GM12892 (cell line): ENCODE measurements around the gene ACTN1.

Experiments used
- DNase-seq: peaks from one replicate; pipeline ENCODE4 v3.0.0; 2011; ENCODE audit not compliant: insufficient read length
- FAIRE-seq: peaks from 2 replicates; lab custom pipeline; 2011; peaks lifted over from hg19 to GRCh38; lab: Jason Lieb, UNC
- POLR2A ChIP-seq: IDR thresholded peaks from 2 replicates; pipeline ENCODE4 v1.6.1; 2011; ENCODE audit warnings: low read depth, low read length, control low read depth
- POLR2AphosphoS5 ChIP-seq: IDR thresholded peaks from 2 replicates; pipeline ENCODE4 v1.6.1; 2011; ENCODE audit warnings: low read depth, low read length, control low read depth
- TAF1 ChIP-seq: IDR thresholded peaks from 2 replicates; pipeline ENCODE4 v1.6.1; 2011; ENCODE audit warnings: low read depth, mild to moderate bottlenecking, control low read depth, low read length, borderline replicate concordance

ACTN1 gene

DNA sequence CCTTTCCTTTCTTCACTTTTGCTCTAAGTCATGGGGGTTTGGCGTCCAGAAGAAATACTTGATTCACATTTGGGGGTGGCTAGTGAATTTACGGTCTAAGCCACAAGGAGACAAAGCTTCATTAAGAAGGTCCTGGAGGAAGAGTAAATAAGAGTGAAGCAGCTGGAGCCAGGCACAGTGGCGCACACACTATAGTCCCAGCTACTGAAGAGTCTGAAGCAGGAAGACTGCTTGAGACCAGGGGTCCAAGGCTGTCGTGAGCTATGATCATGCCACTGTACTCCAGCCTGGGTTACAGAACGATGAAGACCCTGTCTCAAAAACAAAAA lies 23.3 kb downstream of the ACTN1 start:
- TF ChIP-seq POLR2A (no peak), TAF1 (no peak), POLR2AphosphoS5 (no peak)
- FAIRE-seq: no peak
- DNase-seq: no peak

DNA sequence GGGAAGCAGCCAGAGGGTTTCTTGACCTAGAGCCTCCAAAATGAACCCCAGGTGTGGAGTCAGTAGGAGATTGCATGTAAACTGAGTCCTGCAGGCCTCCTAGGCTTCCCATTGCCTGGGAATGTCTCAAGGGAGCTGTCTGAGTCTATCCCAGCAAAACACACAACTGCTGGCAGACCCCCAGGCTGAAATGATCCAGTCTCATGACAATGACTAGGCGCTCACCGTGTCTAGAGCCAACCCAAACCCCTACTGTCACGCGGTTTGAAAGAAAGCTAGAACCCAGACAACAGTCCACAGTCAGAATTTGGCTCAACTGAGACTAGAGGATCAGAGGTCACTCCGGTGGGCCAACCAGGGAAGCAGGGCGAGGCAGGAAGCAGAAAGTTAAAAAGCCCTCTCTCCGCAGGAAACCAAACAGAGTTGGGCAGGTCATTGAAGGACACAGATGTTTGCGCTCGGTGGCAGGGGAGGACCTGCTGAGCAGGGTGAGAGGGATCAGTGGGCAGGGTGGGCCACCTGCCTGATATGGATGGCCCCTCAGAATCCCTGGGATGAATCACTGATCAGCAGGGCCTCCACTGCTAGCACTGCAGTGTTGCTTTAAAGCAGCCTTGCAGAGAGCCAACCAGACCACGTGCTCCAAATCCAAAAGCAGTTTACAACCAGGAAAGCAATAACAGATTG lies 23.8 kb downstream of the ACTN1 start:
- TF ChIP-seq TAF1 (no peak), POLR2AphosphoS5 (no peak), POLR2A (no peak)
- no peak for FAIRE-seq
- no peak for DNase-seq

DNA sequence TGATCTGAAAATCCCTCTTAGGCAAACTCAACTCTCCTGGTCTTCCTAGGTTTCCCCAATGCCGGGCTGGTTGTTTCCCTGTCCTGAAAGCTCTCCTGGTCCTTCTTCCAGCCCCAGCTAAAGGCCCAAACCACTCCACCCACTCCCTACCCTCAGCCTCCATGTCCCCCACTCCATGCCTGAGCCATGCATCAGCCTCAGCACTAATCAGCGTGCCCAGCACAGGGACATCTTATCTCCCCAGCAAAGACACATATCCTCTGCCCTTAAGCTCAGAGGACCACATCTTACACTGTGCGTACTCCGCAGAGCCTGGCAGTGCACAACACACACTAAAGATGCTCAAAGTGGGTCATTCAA lies 25.9 kb downstream of the ACTN1 start:
- TF ChIP-seq POLR2A: no peak
- TF ChIP-seq TAF1: no peak
- no peak for TF ChIP-seq POLR2AphosphoS5
- FAIRE-seq (no peak), DNase-seq (no peak)

DNA sequence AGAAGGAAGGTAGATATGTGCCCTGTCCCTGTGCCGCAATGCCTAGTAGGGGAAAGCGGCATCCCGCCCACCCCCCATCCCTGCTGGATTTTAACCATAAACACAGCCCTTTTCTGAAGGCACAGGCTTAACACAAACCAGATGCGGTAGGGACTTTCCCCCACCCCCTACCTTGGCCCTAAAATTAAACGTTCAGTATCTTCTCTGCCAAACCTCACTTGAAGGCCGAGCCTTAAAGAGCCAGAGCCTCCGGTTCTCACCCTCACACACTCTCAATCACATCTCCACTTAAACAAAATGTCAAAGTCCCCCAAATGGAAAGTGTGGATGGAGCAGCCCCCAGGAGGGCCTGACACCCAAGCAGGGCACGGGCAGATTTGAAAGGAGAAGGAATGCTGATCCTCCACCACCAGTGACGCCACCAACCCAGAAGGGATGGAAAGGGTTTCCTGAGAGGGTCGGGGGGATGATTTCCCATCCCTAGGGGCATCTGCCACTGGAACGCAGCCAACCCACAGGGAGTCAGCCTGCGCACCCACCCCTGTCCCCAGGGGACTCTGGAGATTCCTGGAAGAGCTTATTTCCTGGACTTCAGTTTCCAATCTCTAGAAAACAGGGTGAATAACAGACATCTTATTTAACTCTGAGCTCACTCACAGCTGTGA lies 26.4 kb downstream of the ACTN1 start:
- TF ChIP-seq POLR2A (no peak), TAF1 (no peak), POLR2AphosphoS5 (no peak)
- DNase-seq (no peak), FAIRE-seq (no peak)

DNA sequence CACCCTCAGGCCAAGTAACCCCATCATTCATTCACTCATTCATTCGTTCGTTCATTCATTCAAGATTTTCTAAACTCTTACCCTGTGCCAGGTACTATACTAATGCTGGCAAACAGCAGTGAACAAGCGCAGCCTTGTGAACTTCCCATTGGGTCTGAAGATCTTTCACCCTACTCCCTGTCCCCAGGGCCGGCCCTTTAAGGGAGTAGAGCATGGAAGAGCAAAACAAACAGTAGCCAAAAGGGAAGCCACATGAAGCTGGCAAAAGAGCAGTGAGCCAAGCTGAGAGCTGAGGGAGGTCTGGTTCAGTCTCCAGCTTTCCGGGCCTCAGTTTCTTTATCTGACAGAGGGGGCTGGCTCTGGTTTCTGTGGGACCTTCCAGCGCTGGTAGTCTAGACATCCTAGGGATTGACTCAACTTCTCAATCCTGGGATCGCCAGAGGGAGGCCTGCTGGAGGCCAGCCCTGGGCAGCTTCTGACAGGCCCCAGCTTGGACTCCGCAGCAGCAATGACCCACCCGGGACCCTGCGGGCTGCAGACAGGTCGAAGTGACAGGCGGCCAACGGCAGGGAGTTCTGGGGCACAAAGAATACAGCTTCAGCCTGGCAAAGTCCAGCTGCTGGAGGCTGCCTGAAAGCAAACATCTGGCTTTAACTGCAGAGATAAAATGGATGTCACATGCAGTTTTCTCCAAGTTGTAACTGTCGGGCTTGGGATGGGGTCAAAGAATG lies 27.1 kb downstream of the ACTN1 start:
- TF ChIP-seq POLR2AphosphoS5: no peak
- TF ChIP-seq POLR2A: no peak
- TF ChIP-seq TAF1: no peak
- no peak for FAIRE-seq
- DNase-seq: no peak

DNA sequence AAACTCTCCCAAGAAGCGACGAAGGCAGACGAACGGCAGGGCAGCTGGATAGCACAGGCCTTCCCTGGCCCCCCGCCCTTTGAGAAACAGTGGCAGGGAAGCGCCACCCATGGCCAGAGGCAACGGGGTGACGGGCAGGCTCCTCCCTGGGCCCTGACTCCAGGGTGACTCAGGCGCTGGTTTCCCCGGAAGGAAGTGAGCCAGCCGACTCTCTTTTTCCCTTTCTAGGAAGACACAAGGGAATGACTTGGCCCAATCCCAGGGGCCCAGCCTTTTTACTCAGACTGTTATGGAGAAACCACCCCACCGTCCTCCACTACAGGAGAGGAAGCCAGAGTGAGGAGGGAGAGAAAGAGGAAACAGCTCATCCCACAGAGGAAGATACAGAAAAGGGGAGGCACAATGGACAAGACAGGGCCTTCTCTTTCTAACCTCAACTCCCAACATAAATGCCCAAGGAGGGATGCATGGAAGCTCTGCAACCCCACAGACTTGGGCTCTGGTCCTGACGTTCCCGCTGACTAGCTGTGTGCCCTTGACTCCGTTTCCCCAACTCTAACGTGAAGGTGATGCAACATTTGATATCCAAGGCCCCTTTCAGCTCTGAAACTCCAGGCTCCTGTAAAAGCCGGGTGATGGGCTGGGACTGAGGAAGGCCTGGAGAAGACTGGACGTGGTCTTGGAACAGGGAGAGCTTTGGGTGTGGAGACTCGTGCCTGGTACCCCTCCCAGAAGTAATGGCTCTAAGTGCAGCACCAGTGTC lies 27.9 kb downstream of the ACTN1 start:
- no peak for TF ChIP-seq POLR2A
- no peak for TF ChIP-seq POLR2AphosphoS5
- no peak for TF ChIP-seq TAF1
- FAIRE-seq: no peak
- no peak for DNase-seq

DNA sequence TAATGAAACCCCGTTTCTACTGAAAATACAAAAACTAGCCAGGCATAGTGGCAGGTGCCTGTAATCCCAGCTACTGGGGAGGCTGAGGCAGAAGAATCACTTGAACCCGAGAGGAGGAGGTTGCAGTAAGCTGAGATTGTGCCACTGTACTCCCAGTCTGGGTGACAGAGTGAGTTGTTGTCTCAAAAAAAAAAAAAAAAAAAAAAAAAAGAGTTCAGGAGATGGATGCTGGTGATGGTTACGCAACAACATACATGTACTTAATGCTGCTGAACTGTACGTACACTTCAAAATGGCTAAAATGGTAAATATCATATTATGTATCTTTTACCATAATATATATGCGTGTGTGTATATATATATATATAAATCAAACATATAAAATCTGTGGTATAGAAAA lies 29.0 kb downstream of the ACTN1 start:
- no peak for TF ChIP-seq POLR2A
- TF ChIP-seq POLR2AphosphoS5: no peak
- no peak for TF ChIP-seq TAF1
- FAIRE-seq: no peak
- no peak for DNase-seq

DNA sequence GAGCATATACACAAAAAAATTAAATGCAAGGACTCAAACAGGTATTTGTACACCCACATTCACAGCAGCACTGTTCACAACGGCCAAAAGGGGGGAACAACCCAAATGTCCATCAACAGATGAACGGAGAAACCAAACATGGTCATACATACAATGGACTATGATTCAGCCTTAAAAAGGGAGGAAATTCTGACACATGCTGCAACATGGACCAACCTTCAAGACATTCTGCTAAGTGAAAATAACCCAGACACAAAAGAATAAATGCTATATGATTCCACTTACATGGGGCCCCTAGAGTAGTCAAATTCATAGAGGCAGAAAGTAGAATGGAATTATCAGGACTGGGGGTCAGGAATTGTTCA lies 29.5 kb downstream of the ACTN1 start:
- no peak for TF ChIP-seq TAF1
- TF ChIP-seq POLR2A: no peak
- TF ChIP-seq POLR2AphosphoS5: no peak
- no peak for FAIRE-seq
- DNase-seq: no peak

DNA sequence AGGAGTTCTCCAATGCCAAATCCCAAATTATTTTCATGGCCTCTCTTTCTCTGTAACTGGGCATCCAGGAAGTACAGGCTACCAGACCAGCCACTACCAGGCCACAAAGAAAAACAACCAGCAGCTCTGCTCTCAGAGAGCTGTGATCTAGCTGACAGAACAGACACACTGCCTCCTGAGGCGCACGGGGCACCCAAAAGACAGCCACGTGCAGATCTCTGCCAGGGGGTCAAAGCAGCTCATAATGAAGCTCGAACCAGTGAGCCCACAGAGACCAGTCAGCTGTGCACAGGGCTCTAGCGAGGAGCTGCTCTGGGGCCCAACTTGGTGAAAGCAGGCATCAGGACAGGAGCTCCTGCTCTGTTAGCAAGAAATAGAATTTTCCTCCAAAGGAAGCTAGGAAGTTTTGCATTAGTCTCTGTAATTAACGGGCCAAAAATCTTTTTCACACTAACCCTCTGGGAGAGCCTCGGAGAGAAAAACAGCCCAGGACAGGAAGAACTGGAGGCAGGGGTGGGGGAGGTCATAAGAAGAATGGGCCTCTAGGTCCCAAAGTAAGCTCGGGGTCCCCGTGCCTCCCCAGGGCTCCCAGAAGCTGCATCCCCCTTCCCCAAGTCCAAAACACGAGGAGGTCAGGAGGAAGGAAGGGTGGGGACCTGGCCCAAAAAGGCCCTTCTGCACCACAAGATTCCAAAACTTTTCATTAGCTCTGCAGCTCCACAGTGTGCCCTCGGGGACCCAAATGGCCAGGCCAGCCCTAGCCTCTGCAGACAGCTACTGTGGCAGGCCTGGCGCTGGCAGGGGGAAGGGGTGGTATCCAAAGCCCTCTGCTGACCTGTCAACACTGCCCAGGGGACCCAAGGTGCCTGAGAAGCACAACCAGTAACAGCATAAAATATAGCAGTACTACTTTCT lies 30.2 kb downstream of the ACTN1 start:
- DNase-seq (no peak), FAIRE-seq (no peak)
- TF ChIP-seq POLR2A: no peak
- TF ChIP-seq POLR2AphosphoS5: no peak
- TF ChIP-seq TAF1: no peak

DNA sequence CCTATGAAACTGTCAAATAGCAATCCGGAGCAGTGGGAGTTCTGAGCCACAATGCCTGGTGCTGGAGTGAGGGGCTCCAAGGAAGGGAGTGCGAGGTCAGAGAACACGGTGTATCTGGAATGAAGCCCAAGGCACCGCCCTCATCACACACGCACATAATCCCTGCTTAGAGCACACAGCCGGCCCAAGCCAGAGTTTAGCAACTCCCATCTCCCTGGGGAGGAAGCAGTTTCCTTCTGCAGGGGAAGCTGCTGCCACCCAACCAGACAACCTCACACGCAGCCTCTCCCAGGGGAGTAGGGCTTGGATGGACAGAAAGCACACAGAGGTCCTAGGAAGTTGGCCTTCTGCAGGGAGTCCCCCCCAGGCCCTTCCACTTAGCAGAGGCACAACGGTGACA lies 31.3 kb downstream of the ACTN1 start:
- FAIRE-seq: no peak
- TF ChIP-seq POLR2AphosphoS5 (no peak), POLR2A (no peak)
- no peak for DNase-seq

DNA sequence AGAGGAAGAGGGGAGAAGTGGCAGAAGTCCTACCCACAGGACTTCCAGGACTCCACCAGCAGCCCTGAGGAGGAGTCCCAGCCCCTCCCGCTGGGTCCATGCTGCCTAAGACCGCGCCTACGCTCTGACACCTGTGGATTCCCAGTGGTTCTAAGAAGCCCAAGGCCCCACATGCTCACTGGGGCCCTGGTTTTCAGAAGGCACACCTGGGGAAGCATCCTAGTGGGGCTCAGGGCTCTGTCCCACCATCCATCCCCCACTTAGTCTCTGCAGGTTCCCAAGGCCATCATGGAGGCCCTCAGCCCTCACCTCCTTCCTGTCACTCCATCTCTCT lies 32.6 kb downstream of the ACTN1 start:
- DNase-seq (no peak), FAIRE-seq (no peak)
- TF ChIP-seq POLR2AphosphoS5 (no peak), POLR2A (no peak), TAF1 (no peak)
